Neural crest cell (in vitro differentiated cells): ENCODE results near the gene MTF2. TPM values are rescaled to one million over a fixed set of nuclear protein-coding genes. Genes with fewer than 3 reads are reported as not detected.
"Not testable (repeated sequence)": the region's sequence is repeated elsewhere in the genome, so short reads cannot be mapped to it uniquely, and the experiment has no call there.

Experiments used
- DNase-seq: peaks from one replicate; pipeline ENCODE4 v3.0.0; 2021; ENCODE audit warnings: low read depth, mixed read lengths, low spot score
- H3K27ac Mint-ChIP-seq: one replicate; pipeline ENCODE4 v1.8.0; 2021; ENCODE audit warnings: mild to moderate bottlenecking, mixed read lengths; ENCODE audit not compliant: unreplicated experiment
- H3K27me3 Mint-ChIP-seq: 2 replicates; pipeline ENCODE4 v1.8.0; 2021; ENCODE audit warnings: low read depth, mild to moderate bottlenecking, mixed read lengths
- H3K36me3 Mint-ChIP-seq: 2 replicates; pipeline ENCODE4 v1.8.0; 2021; ENCODE audit warnings: low read depth, mild to moderate bottlenecking, mixed read lengths
- H3K4me1 Mint-ChIP-seq: 2 replicates; pipeline ENCODE4 v1.8.0; 2021; ENCODE audit warnings: mixed read lengths
- H3K4me3 Mint-ChIP-seq: one replicate; pipeline ENCODE4 v1.8.0; 2021; ENCODE audit warnings: mild to moderate bottlenecking, mixed read lengths
- H3K9me3 Mint-ChIP-seq: 2 replicates; pipeline ENCODE4 v1.8.0; 2021; ENCODE audit warnings: mixed read lengths
- CTCF ChIP-seq: fragments of 200-600 bp; sonication (generic); conservative IDR thresholded peaks from 2 replicates; pipeline ENCODE4 v1.5.0; 2021; ENCODE audit warnings: antibody characterized with exemption, mild to moderate bottlenecking
- total RNA-seq: library from RNA; stranded (reverse); gene quantifications from 2 replicates; pipeline ENCODE4 v1.2.1, GENCODE V29; 2021

Gene MTF2
- total RNA-seq, 1 donor from 2014 or later, result 77.1 TPM

GRCh38 chr1:93151474-93151873 lies 72.4 kb downstream of the MTF2 start:
- Mint-ChIP-seq H3K27ac (no peak overlapping the region), H3K9me3 (no peaks in the 10 kb centered on the region), H3K36me3 (peaks cover 10% of the 10 kb centered on the region), H3K4me1 (no peaks in the 10 kb centered on the region), H3K27me3 (no peaks in the 10 kb centered on the region), H3K4me3 (no peak overlapping the region)
- DNase-seq, result no peak
- TF ChIP-seq CTCF, result no peak

GRCh38 chr1:93152835-93153234 lies 73.8 kb downstream of the MTF2 start:
- Mint-ChIP-seq H3K27ac (peak overlapping the region; percentile 54), H3K36me3 (peaks cover 7% of the 10 kb centered on the region), H3K4me1 (no peaks in the 10 kb centered on the region), H3K9me3 (no peaks in the 10 kb centered on the region), H3K4me3 (no peak overlapping the region), H3K27me3 (no peaks in the 10 kb centered on the region)
- DNase-seq, result no peak
- no peak for TF ChIP-seq CTCF

DNA sequence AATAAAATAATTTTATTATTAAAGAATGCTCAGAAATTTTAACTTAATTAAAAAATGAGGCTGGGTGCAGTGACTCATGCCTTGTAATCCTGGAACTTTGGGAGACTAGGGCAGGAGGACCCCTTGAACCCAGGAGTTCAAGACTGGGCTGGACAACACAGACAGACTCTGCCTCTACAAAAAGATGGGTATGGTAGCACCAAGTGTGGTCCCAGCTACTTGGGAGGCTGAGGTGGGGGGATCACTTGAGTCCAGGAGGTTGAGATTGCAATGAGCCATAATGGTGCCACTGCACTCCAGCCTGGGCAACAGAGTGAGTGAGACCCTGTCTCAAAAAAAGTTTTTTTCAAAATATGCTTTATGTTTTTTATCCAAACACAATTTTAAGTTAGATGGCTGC lies 75.8 kb downstream of the MTF2 start:
- H3K4me3 Mint-ChIP-seq, result no peak overlapping the region
- H3K27ac Mint-ChIP-seq, result no peak overlapping the region
- no peak for TF ChIP-seq CTCF
- no peaks in the 10 kb centered on the region for H3K9me3 Mint-ChIP-seq
- no peaks in the 10 kb centered on the region for H3K27me3 Mint-ChIP-seq
- DNase-seq, result no peak
- H3K4me1 Mint-ChIP-seq, result no peaks in the 10 kb centered on the region
- H3K36me3 Mint-ChIP-seq, result peaks cover 6% of the 10 kb centered on the region

GRCh38 chr1:93155335-93155734 lies 76.3 kb downstream of the MTF2 start:
- no peaks in the 10 kb centered on the region for H3K4me1 Mint-ChIP-seq
- no peak overlapping the region for H3K4me3 Mint-ChIP-seq
- no peak overlapping the region for H3K27ac Mint-ChIP-seq

GRCh38 chr1:93159337-93159736 lies 80.3 kb downstream of the MTF2 start:
- H3K27me3 Mint-ChIP-seq, result no peaks in the 10 kb centered on the region
- H3K9me3 Mint-ChIP-seq, result no peaks in the 10 kb centered on the region
- no peaks in the 10 kb centered on the region for H3K4me1 Mint-ChIP-seq
- DNase-seq, result no peak
- H3K27ac Mint-ChIP-seq, result no peak overlapping the region
- H3K4me3 Mint-ChIP-seq, result no peak overlapping the region
- H3K36me3 Mint-ChIP-seq, result peaks cover 11% of the 10 kb centered on the region
- no peak for TF ChIP-seq CTCF

More at GRCh38 chr1:93155335-93155734, 76.3 kb downstream of the MTF2 start:
- Mint-ChIP-seq H3K9me3 (no peaks in the 10 kb centered on the region), H3K27me3 (no peaks in the 10 kb centered on the region), H3K36me3 (peaks cover 6% of the 10 kb centered on the region)
- no peak for TF ChIP-seq CTCF
- DNase-seq, result no peak

DNA sequence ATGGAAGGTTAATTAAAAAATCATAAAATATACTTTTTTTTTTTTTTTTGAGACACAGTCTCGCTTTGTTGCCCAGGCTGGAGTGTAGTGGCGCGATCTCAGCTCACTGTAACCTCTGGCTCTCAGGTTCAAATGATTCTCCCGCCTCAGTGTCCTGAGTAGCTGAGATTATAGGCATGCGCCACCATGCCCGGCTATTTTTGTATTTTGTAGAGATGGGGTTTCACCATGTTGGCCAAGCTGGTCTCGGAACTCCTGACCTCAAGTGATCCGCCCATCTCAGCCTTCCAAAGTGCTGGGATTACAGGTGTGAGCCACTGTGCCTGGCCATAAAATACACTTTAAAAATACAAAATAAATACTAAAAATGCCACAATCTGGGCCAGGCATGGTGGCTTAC lies 84.2 kb downstream of the MTF2 start:
- not testable (repeated sequence) for H3K9me3 Mint-ChIP-seq, H3K4me3 Mint-ChIP-seq, H3K4me1 Mint-ChIP-seq, H3K27me3 Mint-ChIP-seq, DNase-seq, H3K27ac Mint-ChIP-seq
- H3K36me3 Mint-ChIP-seq, result peaks cover 31% of the 10 kb centered on the region
